Measurements from ENCODE around the gene BAG3.

- TF ChIP-seq CTCF (IDR thresholded peaks at IDR 0.05 in 2 of 3, conservative IDR thresholded peaks at IDR 0.05 in 1 of 3; ENCODE audit: borderline replicate concordance in 1 of 3, insufficient read depth in 1 of 3, low read depth in 2 of 3, low read length in 2 of 3) (no peak), MAX (IDR thresholded peaks at IDR 0.05) (no peak), EZH2 (IDR thresholded peaks at IDR 0.05) (no peak), CEBPB (IDR thresholded peaks at IDR 0.05; ENCODE audit: low read depth) (no peak), SIN3A (IDR thresholded peaks at IDR 0.05; ENCODE audit: low read depth) (no peak), POLR2AphosphoS5 (IDR thresholded peaks at IDR 0.05; ENCODE audit: low read depth, low read length) (no peak), SP1 (IDR thresholded peaks at IDR 0.05; ENCODE audit: low read depth) (no peak), POLR2A (IDR thresholded peaks at IDR 0.05; ENCODE audit: borderline replicate concordance, extremely low read depth, insufficient read depth, insufficient read length) (no peak), JUND (IDR thresholded peaks at IDR 0.05) (no peak), EZH2phosphoT487 (IDR thresholded peaks at IDR 0.05; ENCODE audit: borderline replicate concordance) (no peak), ELF1 (IDR thresholded peaks at IDR 0.05; ENCODE audit: borderline replicate concordance, low read depth) (no peak), YY1 (IDR thresholded peaks at IDR 0.05; ENCODE audit: extremely low read depth, insufficient replicate concordance, low read depth, low read length) (no peak)
- TF ChIP-seq, protein P1, sequence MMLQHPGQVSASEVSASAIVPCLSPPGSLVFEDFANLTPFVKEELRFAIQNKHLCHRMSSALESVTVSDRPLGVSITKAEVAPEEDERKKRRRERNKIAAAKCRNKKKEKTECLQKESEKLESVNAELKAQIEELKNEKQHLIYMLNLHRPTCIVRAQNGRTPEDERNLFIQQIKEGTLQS (IDR thresholded peaks at IDR 0.05): no peak
These were observed 30.1 kb upstream of the BAG3 start for GRCh38 chr10:119621078-119621384.
